Mucosa of rectum (tissue), 2 donors: ENCODE data around the gene RSPH1.
A peak's percentile ranks its signal among the peaks of the same experiment; 100 is the strongest.

Experiments
- H3K27ac ChIP-seq, 2 donors: one replicate each; pipeline ENCODE4 v1.7.0; 2013; ENCODE audit warnings: inconsistent platforms in 2 of 2, low read depth in 2 of 2, low read length in 2 of 2
- H3K27me3 ChIP-seq, 2 donors: one replicate each; pipeline ENCODE4 v1.7.0; 2013; ENCODE audit warnings: low read length in 2 of 2; ENCODE audit not compliant: control insufficient read depth in 2 of 2, insufficient read depth in 2 of 2
- H3K36me3 ChIP-seq, 2 donors: one replicate each; pipeline ENCODE4 v1.7.0; 2013; ENCODE audit warnings: low read length in 2 of 2; ENCODE audit not compliant: control insufficient read depth in 2 of 2, insufficient read depth in 2 of 2
- H3K4me1 ChIP-seq, 2 donors: one replicate each; pipeline ENCODE4 v1.7.0; 2013; ENCODE audit warnings: low read length in 2 of 2, mild to moderate bottlenecking in 1 of 2; ENCODE audit not compliant: control insufficient read depth in 2 of 2, insufficient read depth in 2 of 2
- H3K4me3 ChIP-seq, 2 donors: one replicate each; pipeline ENCODE4 v1.7.0; 2013; ENCODE audit warnings: low read length in 2 of 2
- H3K9ac ChIP-seq, 2 donors: one replicate each; pipeline ENCODE4 v1.7.0; 2013; ENCODE audit warnings: low read length in 2 of 2, low read depth in 1 of 2, mild to moderate bottlenecking in 1 of 2
- H3K9me3 ChIP-seq, 2 donors: one replicate each; pipeline ENCODE4 v1.7.0; 2013; ENCODE audit warnings: low read length in 2 of 2; ENCODE audit not compliant: control insufficient read depth in 2 of 2
- donor health status: healthy.
- donor health status: Normal muscosa, but diverticular disease.

Gene RSPH1

GRCh38 chr21:42490720-42491119 lies 5.3 kb downstream of the RSPH1 start:
- no peak overlapping the region for H3K4me3 ChIP-seq
- no peaks in the 10 kb centered on the region for H3K9me3 ChIP-seq
- no peaks in the 10 kb centered on the region for H3K36me3 ChIP-seq
- peaks cover 16 to 38% of the 10 kb centered on the region in 2 donors for H3K4me1 ChIP-seq
- peak overlapping the region; percentile 43 to 74 for H3K27ac ChIP-seq
- H3K9ac ChIP-seq = no peak overlapping the region
- no peaks in the 10 kb centered on the region for H3K27me3 ChIP-seq

DNA sequence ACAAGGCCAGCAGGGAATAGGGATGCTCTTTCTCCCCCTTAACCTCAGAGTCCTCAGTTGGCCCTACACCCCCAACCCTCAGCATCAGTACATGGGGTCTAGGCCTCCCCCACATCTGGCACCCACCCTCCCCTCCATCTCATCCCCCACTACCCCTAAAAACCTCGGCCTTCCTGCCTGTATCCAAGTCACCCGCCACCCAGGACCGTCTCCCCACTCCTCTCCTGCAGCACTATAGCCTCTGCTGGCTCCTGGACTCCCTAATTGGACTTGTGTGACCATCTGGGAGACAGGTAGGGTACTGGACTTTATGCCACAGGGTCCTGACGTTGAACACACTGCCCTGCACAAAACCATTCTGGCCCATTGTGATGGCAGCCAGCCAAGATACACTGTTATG lies 6.0 kb downstream of the RSPH1 start:
- Histone ChIP-seq H3K27ac (peak overlapping the region in 1 of 2 donors; percentile 74), H3K27me3 (no peaks in the 10 kb centered on the region), H3K36me3 (no peaks in the 10 kb centered on the region), H3K9me3 (no peaks in the 10 kb centered on the region), H3K9ac (no peak overlapping the region), H3K4me3 (no peak overlapping the region), H3K4me1 (peaks cover 10 to 30% of the 10 kb centered on the region in 2 donors)

- H3K9me3 ChIP-seq = no peaks in the 10 kb centered on the region
- no peak overlapping the region for H3K9ac ChIP-seq
- H3K27ac ChIP-seq = no peak overlapping the region
- H3K27me3 ChIP-seq = no peaks in the 10 kb centered on the region
- H3K36me3 ChIP-seq = no peaks in the 10 kb centered on the region
- H3K4me1 ChIP-seq = peaks cover 9 to 29% of the 10 kb centered on the region in 2 donors
- H3K4me3 ChIP-seq = no peak overlapping the region
These were observed 6.9 kb downstream of the RSPH1 start for GRCh38 chr21:42489006-42489563.

GRCh38 chr21:42486531-42486930 lies 9.5 kb downstream of the RSPH1 start:
- H3K36me3 ChIP-seq = no peaks in the 10 kb centered on the region
- no peak overlapping the region for H3K27ac ChIP-seq
- H3K4me3 ChIP-seq = no peak overlapping the region
- H3K4me1 ChIP-seq = peaks cover 4 to 14% of the 10 kb centered on the region in 2 donors
- H3K9ac ChIP-seq = no peak overlapping the region
- H3K27me3 ChIP-seq = no peaks in the 10 kb centered on the region
- H3K9me3 ChIP-seq = no peaks in the 10 kb centered on the region

DNA sequence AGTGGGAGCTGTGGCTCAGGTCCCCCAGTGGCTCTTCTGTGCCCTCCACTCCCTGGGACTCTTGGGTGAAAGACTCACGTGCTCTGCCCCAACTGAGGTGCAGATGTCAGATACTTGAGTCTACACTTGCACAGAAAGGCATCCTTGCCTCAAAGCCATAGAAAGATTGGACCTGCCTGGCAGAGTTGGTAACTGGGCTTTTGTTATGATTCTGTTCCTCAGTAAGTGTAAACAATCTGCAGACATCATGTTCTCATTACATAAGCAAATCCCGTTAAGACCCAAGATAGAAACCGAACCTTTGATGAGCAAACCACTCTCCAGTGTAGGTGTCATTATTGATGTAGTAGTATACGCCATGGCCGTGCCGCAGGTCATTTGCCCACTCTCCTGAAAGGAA lies 10.0 kb downstream of the RSPH1 start:
- Histone ChIP-seq H3K27ac (no peak overlapping the region), H3K4me3 (no peak overlapping the region), H3K36me3 (no peaks in the 10 kb centered on the region), H3K27me3 (no peaks in the 10 kb centered on the region), H3K9me3 (no peaks in the 10 kb centered on the region), H3K4me1 (peaks cover 4 to 11% of the 10 kb centered on the region in 2 donors), H3K9ac (no peak overlapping the region)

- H3K9ac ChIP-seq = no peak overlapping the region
- no peaks in the 10 kb centered on the region for H3K27me3 ChIP-seq
- no peak overlapping the region for H3K27ac ChIP-seq
- no peaks in the 10 kb centered on the region for H3K9me3 ChIP-seq
- H3K4me1 ChIP-seq = peaks cover 0 to 3% of the 10 kb centered on the region in 2 donors
- no peaks in the 10 kb centered on the region for H3K36me3 ChIP-seq
- H3K4me3 ChIP-seq = no peak overlapping the region
These were observed 11.1 kb downstream of the RSPH1 start for GRCh38 chr21:42484966-42485365.

DNA sequence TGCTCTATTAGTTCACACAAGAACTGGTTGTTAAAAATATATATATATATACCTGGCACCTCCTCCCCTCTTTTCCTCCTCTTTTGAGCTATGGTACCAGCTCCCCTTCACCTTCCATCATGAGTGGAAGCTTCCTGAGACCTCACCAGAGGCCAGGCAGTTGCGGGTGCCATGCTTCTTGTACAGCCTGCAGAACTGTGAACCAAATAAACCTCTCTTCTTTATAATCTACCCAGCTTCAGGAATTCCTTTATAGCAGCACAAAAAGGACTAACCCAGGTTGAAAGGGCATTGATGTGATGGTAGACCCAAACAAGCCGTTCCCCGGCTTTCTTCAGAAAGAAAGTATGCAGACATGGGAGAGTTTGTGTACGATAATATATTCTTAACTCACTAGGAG lies 14.9 kb downstream of the RSPH1 start:
- peaks cover 0 to 3% of the 10 kb centered on the region in 2 donors for H3K4me1 ChIP-seq

DNA sequence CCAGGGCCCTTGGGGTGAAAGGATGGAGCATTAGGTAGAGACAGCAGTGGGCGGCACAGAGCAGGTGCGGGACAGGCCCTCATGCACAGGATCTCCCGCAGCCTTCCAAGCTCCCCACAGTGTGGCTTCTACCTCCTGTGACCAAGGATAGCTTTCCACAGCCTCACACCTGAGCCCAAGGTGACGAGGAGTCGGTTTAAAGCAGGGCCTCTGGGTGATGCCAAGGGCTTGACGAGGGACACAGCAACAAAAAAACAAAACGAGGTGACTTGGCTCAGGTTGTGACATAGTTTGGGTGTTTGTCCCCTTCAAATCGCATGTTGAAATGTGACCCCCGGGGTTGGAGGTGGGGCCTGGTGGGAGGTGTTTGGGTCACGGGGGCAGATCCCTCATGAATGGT lies 15.3 kb downstream of the RSPH1 start:
- H3K9ac ChIP-seq = no peak overlapping the region
- H3K9me3 ChIP-seq = no peaks in the 10 kb centered on the region
- no peaks in the 10 kb centered on the region for H3K27me3 ChIP-seq
- no peak overlapping the region for H3K27ac ChIP-seq
- peaks cover 0 to 3% of the 10 kb centered on the region in 2 donors for H3K4me1 ChIP-seq
- H3K4me3 ChIP-seq = no peak overlapping the region
- no peaks in the 10 kb centered on the region for H3K36me3 ChIP-seq

More for the DNA sequence above, 14.9 kb downstream of the RSPH1 start:
- no peaks in the 10 kb centered on the region for H3K36me3 ChIP-seq
- H3K9me3 ChIP-seq = no peaks in the 10 kb centered on the region
- no peaks in the 10 kb centered on the region for H3K27me3 ChIP-seq
- peak overlapping the region in 1 of 2 donors; percentile 41 for H3K27ac ChIP-seq
- H3K4me3 ChIP-seq = no peak overlapping the region
- no peak overlapping the region for H3K9ac ChIP-seq

DNA sequence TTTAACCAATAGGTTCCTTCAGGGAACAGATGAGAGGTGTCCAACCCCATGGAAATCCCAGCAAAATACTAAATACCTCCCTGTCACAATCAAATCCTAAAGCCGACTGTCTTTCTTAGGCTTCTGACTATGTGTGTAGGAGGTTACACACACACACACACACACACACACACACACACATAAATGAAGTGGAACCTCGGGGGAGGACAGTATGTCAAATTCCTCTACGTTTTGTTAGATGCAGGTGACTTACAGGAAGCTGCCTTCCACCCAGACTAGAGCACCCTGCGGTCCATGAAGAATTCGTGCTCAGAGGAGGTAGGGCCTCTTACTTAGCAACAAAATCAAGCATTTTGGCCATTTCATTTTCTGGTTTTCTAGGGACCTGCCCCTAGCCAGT lies 16.4 kb downstream of the RSPH1 start:
- no peaks in the 10 kb centered on the region for H3K36me3 ChIP-seq
- H3K9me3 ChIP-seq = no peaks in the 10 kb centered on the region
- no peak overlapping the region for H3K9ac ChIP-seq
- no peak overlapping the region for H3K27ac ChIP-seq
- no peak overlapping the region for H3K4me3 ChIP-seq
- peaks cover 4 to 9% of the 10 kb centered on the region in 2 donors for H3K4me1 ChIP-seq
- no peaks in the 10 kb centered on the region for H3K27me3 ChIP-seq

GRCh38 chr21:42478504-42478903 lies 17.5 kb downstream of the RSPH1 start:
- peaks cover 13 to 20% of the 10 kb centered on the region in 2 donors for H3K4me1 ChIP-seq
- no peak overlapping the region for H3K27ac ChIP-seq
- no peaks in the 10 kb centered on the region for H3K9me3 ChIP-seq
- no peaks in the 10 kb centered on the region for H3K27me3 ChIP-seq
- H3K4me3 ChIP-seq = no peak overlapping the region
- no peak overlapping the region for H3K9ac ChIP-seq
- no peaks in the 10 kb centered on the region for H3K36me3 ChIP-seq
